Measurements from ENCODE around the gene ANO6. TPM values are rescaled to one million over a fixed set of nuclear protein-coding genes. Genes with fewer than 3 reads are reported as not detected.

Gene ANO6
- total RNA-seq, 1 donor from 2014 or later, result 57.6 TPM

GRCh38 chr12:45483571-45483970, 267.7 kb downstream of the ANO6 start:
- DNase-seq (ENCODE audit: low read depth), result no peak
- H3K4me3 ChIP-seq (ENCODE audit: low read depth, low read length), result no peak overlapping the region
- TF ChIP-seq CTCF (conservative IDR thresholded peaks at IDR 0.05; ENCODE audit: low read depth, low read length), result no peak

Other genes starting within 250 kb of the ANO6 start
- gene DBX2, start 165.0 kb upstream of the ANO6 start, total RNA-seq, result not detected in 2 replicates